Measurements from ENCODE around the gene ADGRG3.

DNA sequence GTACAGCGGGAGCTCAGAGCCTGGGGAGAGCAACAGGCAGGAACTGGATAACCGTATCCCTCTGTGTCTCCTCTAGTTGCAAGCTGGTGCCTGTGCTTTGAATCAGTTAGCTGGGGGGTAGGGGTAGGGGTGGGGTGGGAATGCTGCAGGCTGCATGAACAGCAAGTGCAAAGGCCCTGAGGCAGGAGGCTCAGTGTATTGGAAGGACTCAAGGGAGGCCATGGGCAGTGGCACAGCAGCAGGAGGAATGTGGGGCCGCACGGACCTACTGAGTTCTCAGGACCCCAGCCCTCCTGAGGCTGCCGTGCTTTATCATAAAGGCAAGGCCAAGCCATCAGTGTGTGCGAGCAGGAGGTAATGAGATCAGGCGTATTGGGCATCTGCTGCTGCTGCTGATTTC lies 70.7 kb downstream of the ADGRG3 start:
- TF ChIP-seq, protein P1, sequence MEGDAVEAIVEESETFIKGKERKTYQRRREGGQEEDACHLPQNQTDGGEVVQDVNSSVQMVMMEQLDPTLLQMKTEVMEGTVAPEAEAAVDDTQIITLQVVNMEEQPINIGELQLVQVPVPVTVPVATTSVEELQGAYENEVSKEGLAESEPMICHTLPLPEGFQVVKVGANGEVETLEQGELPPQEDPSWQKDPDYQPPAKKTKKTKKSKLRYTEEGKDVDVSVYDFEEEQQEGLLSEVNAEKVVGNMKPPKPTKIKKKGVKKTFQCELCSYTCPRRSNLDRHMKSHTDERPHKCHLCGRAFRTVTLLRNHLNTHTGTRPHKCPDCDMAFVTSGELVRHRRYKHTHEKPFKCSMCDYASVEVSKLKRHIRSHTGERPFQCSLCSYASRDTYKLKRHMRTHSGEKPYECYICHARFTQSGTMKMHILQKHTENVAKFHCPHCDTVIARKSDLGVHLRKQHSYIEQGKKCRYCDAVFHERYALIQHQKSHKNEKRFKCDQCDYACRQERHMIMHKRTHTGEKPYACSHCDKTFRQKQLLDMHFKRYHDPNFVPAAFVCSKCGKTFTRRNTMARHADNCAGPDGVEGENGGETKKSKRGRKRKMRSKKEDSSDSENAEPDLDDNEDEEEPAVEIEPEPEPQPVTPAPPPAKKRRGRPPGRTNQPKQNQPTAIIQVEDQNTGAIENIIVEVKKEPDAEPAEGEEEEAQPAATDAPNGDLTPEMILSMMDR (IDR thresholded peaks at IDR 0.05; ENCODE audit: low read depth, low read length, poor library complexity, severe bottlenecking): no peak
- no peak for TF ChIP-seq EZH2phosphoT487 (IDR thresholded peaks at IDR 0.05; ENCODE audit: borderline replicate concordance, low read length)

Data from DOHH2 (cell line).